NCI-H1436 (cell line): ENCODE measurements around the gene DLG3.
"Not testable (repeated sequence)": the region's sequence is repeated elsewhere in the genome, so short reads cannot be mapped to it uniquely, and the experiment has no call there.

ENCODE experiments used
- DNase-seq: peaks from one replicate; lab custom pipeline; 2025; lab: John Stamatoyannopoulos, UW

The DLG3 gene

DNA sequence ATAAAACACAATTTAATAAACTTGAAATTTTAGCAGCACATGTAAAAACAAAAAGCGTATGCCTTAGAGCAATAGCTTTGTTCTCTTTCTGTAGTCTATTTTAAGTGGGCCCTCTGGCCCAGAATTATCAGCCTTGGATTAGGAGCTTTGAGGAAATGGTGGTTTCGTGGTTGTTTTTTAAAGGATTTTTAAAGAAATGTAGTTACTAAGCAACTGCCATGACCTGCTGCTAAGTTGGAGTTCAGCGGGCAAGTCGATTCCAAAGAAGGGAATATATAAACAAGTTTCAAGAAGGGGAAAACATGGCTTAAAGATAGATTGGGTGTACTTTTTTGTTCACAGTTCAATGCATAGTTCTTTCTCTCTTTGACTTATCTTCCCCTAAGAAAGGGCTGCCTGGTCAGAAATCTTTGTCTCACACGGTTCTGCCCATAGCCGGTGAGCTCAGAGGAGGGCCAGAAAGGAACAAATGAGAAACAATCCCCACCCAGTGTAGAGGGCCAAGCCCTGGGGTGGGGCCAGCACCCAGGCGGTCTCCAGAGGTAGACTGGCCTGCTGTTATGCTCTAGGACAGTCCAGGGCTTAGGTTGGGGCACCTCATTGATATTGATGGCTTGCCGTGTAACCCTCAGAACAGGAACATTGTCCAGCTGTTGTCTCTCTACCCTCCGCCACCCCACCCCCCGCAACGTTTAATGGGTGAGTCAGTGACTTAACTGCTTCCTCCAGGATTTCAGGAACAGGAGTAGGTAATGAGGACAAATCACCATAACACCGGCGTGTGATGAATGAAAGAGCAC lies 32.5 kb downstream of the DLG3 start:
- DNase-seq, result no peak

DNA sequence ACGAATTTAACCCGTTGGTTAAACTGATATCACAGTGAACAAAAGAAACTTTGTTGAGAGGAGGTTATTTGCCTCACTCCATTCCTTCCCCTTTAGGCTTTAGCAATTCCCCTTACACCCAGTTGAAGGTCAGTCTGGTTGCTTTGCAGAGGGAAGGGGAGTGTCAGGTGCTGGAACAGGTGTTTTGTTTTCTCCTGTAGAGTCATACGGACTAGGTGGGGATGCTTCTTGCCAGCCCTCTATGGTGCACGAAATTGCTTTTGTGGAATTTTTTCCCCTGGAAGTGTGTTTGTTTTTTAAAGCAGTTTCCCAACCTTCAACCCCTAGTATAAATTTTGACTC lies 33.1 kb downstream of the DLG3 start:
- DNase-seq, result no peak

DNA sequence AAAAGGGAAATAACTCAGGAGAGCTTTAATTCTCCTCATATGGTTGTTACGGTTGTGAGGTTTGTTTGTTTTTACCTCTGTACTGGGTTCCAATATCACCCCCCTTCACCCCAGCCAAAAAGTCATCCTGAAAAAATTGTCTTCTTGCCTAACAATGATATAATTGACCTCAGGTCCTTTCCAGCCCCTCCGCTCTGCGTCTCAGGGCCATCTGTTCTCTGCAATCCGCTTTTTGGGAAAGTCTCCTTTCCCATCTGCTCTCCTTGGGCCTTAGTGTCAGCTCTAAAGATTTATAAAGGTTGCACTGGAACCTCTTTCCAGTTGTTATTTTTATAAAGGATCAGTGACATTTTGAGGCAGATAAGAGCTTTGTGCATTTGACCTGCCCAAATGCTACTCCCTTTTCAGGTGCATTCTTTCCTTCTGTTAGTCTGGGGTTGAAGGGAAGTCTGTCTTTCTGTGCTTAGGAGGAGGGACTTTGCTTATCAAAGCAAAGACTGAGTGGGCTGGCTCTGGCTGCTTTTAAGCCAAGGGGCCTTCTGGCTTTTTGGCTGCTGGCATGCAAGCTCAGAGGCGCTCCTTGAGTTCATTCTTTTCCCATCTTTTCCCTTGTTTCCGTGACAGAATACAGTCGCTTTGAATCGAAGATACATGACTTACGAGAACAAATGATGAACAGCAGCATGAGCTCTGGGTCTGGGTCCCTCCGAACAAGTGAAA lies 34.1 kb downstream of the DLG3 start:
- no peak for DNase-seq

DNA sequence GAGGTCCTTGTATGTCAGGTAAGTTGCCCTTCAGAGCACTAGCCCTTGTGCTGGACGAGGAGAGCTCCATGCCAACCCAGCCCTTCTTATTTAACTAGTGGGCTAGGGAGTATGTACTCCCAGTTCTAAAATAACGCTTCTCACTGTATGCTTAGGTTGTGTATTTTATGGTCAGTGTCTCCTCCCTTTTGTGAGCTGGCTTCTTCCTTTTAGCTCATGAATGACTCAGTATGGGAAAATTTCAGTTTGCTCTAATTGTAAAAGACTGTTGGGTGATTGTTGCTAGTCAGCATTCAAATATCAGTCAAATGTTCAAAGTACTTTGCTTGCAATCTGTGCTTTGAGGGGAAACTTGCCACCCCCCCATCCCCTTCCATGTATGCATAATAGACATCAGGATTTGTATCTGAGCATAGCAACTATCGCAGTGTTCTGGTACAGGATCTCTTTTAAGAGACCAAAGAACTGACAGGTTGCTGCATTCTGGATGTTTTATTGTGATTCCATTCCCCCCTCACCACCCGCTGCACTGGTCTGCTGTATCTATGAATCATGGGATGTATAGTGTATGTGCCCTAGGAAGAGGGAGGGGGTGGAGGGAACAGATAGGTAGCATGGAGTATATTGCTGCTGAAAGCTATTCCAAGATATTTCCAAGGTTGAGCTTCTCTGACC lies 34.7 kb downstream of the DLG3 start:
- no peak for DNase-seq

DNA sequence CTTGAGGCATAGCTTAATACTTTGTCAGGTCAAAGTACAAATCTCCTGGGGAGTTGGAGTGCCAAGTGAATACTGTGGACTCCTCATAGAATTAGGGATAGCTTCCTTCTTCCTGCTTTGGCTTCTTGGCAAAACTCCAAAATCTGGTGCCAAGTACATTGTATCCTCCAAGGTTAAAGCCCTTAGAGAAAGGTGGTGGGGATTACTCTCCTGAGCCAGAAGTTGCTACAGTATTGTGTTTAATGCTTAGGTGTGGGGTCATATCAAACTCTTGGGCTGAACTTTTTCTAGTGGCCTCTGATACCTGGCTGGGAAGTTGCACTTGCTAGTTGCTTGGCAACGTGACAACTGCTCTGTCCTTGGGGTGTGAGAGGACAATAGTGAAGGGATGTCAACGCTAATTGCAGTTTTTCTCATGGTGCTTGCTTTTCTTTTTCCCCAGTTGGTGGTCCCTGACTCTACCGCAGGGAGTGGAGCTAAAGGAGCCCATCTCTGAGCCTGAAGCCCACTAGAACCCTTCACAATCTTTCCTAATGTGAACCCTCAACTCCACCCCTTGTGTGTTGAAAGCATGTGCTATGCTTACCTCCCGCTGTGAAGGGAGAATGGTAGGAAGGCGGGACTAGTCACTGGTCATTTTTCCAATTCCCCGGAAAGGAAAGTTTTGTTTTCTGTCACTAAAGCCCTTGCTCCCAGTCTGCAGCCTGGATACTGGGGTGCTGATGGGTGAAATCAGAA lies 35.5 kb downstream of the DLG3 start:
- DNase-seq, result no peak

DNA sequence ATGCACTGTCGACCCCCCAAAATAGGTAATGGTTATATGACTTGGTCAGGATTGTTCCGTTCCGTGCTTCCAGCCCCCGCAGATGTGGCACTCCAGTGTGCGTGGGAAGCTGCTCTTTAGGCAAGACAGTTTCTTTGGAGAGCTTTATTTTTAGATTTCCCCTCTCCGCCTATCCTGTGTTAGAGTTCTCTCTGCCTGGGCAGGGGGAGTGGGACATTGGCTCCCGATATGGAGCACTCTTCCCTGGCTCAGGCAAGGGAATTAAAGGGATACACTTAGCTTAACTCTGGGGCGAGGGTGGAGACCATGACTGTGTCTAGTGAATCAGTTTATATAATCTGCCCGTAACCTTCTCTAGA lies 36.0 kb downstream of the DLG3 start:
- DNase-seq, result no peak

DNA sequence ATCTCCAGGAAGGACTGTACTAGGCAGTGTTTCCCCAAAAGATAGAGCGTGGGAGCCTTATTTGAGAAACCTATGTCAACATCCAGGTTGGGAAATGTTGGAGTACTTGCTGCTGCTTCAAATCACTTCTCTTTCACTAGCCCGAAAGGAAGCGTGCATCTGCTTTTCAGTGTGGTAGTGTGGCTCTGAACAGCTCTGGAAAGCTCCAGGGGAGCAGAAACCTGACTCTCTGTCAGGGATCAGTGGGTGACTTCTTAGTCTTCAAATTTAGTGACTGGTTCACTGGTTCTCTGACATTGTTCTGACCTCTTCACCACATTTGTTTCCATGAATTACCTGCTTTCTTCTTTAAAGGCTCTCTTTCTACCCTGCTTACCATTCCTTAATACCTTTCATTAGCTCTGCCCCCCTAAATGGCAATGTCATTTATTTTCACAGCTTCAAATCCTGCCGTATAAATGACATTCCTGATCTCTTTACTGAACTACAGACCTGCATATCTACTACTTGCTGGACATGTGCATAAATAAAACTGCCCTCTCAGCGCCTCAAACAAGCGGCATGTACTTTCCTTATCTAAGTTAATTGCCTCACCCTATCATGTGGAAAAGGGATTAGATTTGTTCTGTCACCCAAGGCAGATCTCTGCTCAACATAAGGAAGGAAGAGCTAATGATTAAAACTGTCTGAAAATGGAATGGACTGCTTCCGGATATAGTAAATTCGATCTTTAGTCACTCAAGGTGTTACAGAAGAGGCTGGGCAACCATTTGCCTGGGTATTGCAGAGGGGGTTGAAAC lies 37.0 kb downstream of the DLG3 start:
- DNase-seq, result no peak

DNA sequence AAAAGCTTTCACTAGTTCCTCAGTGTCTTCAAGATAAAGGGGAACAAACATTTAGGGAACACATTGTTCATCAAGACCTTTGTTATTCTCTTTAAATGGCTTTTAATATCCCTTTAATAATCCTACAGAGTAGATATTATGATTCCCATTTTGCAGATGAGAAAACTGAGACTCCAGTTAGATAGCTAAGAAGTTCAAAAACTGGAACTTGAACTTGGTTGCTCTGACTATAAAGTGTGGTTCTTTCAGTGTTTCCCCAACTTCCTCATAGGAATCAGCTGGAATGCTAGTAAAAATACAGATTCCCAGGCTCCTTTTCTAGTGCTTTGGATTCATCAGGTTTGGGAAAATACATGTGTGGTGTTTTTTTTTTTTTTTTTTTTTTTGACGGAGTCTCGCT lies 37.7 kb downstream of the DLG3 start:
- no peak for DNase-seq

DNA sequence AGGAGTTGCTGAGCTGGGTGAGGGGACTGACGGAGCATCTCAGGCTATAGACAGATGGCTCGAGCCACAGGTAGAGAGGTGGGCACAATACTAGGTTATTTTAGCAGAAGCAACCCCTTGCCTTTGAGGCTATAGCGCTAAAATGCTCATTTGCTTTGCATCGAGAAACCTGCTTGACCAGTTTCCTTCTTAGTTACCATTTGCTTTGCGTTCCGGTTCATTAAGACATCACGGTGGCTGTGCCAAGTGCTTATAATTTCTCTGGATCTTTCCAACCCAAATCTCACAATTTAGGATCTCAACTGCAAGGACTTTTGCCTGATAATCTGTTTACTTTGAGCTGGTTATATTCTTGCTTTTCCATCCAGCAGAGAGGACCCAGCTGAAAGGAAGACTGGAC lies 40.8 kb downstream of the DLG3 start:
- no peak for DNase-seq

DNA sequence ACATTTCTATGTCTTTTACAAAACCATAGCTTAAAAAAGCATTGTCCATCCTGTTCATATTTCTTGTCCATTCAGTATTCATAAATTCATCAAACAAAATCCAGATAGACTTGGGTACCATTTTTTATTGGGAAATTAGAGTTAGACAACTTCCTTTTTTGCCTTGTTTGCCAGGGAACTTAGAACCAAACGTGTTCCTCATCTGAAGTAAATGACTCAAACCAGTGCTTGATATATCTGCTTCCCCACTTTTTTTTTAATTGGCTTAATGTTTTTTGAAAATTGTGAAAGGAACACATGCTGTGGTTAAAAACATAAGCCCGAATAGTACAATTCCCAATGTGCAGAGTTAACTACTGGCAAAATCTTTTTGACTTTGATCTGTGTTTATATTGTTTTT lies 44.2 kb downstream of the DLG3 start:
- no peak for DNase-seq

DNA sequence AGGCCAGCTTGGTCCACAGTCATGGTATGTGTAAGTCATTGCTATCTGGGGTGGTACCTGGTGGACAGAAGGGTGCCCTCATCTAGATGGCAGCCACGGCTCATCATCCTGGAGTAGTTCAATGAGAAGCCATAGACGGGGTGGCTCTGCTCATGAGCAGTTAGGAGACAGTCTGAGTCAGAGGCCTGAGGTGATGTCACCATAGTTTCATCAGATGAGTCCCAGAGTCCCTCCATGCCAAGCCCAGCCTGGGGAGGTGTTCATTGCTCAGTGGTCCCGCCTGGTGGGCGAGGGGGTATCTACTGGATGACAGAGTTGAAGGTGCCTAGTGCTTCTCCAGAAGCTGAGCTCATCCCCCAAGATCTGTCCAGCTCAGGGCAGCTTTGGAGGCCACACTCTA lies 49.8 kb downstream of the DLG3 start:
- no peak for DNase-seq

DNA sequence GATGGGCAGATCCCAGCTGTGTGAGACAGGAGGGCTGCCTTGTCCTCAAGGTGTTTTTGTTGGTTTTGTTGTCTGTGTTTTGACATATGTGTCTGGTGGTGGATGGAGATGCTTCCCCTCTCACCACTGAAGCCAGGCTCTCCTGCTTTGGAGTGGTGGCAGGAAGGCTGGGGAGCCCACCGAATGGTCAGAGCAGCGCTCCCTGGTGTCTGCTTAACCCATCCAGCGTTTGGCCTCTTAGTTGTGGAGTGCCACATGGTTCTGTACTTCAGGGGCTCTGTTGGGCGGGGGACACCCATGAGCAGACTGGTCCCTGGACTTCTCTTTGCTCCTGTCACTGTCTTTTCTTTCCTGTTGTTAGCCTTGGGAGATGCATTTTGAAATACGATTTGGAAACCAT lies 51.9 kb downstream of the DLG3 start:
- no peak for DNase-seq

DNA sequence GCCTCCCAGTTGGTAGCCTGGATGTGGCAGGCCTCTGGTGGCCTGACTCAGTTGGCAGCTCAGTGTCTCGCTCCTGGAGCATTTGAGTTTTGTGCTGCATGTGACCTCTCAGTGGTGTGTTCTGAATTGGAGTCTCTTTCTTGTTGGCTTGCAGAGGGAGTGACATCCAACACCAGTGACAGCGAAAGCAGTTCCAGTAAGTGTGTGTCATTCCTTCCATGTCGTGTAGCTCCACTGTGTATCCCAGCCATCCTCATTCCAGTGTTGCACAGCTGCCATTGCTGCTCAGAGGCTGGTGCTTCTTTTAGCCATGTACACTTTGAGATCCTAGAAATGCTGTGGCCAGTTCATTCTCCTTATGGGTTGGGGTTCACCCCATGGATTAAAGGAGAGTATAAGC lies 52.4 kb downstream of the DLG3 start:
- DNase-seq, result no peak

DNA sequence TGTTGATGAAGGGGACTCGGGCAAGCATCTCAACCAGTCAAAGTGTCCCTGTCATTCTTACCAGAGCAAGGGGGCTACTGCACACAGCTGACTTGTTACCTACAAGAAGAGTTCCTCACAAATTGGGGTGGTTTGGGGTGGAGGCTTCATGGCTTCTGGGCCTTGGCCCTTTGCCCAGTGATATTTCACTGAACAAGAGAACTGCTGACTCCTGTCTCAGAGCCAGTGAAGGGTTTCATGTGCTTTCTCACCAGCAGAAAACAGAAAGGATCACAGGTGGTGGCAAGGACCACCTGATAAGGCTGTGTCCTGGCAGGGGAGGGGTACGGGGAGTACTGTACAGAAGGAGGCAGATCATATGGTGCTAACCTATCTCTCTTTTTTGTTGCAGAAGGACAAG lies 53.5 kb downstream of the DLG3 start:
- no peak for DNase-seq

DNA sequence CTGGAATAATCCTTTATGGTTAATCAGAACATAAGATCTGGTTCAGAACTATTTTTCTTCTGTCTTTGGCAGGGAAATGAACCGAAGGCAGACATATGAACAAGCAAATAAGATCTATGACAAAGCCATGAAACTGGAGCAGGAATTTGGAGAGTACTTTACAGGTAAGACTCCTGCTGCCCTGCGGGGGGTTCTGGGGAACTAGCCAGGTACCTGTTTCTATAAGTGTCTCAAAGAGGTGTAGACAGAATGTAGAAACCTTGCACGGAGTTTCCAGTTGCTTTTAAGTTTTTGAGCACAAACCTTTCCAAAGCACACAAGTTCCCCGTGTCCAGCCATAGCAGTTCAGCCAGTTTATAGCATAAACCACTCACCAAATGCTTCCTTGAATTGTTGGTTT lies 56.2 kb downstream of the DLG3 start:
- DNase-seq, result no peak

DNA sequence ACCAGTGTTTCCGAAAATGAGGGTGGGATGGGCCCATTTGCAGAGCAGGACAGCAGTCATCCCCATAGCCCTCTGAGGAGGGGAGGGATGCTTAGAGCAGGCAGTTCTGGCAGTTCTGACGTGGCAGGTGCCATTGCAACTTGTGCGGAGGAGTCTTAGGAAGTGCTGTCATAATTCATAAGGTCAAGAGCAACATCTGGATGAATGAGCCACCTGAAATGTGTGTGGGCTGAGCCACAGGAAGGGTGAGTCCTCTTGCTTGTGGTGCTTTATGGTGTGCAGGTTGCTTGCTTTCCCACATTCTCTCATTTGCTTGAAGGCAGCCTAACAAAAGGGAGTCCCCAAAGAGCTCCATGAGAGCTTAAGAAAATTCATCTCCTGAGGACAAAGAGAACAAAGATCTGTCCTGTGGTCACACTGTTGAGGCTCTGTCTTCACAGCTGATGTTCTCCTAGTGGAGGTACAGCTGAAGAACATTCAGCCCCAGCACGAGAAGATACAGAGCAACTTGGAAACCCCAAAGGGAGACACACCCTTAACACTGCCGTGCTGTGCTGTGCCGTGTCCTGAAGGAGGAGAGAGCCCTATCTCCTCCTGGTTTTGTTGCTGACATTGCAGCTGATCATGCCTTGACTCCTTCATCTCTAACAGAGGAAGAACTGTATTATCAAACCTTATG lies 60.3 kb downstream of the DLG3 start:
- DNase-seq, result no peak

DNA sequence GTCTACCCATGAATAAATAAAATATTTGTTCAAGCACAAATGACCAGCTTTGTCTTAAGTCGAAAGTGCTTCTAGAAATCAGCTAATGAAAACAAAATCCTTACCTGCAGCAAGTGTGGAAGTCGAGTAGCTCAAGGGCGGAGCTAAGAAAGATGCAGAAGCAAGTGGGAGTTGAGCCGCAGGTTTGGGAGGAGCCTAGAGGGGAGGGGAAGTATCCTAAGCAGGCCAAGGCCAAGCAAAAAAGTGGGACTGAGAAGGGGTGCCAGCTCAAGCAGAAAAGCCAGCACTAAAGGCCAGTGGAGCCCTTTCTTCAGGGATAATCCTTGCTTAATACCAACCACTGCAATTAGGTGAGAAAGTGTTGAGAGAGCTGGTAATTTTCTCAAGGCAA lies 60.8 kb downstream of the DLG3 start:
- no peak for DNase-seq

DNA sequence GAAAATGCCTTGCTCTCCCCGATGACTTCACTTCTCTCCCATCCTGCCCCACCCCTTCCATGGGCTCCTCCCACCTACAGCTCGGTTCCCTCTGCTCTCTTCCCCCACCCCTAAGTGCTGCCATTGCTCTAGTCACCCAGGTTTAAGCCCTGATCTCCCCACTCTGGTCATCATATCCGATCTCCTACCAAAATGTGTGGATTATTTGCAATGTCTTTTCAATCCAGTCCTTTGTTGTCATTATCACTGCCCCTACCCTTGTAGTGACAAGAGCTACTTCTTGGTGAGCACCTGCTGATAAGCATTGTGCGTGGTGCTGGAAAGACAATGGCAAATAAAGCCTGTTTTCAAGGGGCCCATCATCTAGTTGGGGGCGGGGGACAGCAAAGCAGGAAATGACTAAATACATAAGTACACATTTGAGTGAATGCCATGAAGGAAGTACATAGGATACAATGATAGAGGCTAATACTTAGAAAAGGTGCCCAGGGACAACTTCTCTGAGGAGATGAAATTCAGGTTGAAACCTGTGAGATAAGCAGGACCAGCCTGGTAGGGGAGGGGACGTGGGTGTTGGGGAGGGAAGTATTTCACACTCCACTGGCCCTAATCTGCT lies 63.8 kb downstream of the DLG3 start:
- DNase-seq, result peak; percentile 72

DNA sequence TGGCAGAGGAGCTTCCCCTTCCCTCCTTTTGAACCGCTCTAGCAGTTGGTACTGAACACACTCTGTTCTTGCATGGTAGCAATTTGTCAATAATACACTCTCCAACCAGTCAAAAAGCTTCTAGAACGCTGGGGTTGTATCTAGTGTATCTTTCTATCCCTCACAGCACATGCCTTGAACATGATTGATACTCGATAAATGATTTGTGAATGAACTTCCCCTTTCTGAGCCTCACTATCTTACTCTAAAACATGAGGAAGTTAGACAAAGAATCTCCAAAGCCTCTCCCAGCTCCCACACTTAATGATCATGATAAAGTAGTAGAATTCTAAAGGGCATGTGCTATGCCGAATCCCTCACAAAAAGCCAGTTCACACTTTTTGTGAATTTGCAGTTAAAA lies 64.4 kb downstream of the DLG3 start:
- DNase-seq, result no peak

DNA sequence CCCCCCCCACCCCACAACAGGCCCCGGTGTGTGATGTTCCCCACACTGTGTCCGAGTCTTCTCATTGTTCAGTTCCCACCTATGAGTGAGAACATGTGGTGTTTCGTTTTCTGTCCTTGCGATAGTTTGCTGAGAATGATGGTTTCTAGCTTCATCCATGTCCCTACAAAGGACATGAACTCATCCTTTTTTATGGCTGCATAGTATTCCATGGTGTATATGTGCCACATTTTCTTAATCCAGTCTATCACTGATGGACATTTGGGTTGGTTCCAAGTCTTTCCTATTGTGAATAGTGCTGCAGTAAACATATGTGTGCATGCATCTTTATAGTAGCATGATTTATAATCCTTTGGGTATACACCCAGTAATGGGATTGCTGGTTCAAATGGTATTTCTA lies 70.6 kb downstream of the DLG3 start:
- DNase-seq, result not testable (repeated sequence)

DNA sequence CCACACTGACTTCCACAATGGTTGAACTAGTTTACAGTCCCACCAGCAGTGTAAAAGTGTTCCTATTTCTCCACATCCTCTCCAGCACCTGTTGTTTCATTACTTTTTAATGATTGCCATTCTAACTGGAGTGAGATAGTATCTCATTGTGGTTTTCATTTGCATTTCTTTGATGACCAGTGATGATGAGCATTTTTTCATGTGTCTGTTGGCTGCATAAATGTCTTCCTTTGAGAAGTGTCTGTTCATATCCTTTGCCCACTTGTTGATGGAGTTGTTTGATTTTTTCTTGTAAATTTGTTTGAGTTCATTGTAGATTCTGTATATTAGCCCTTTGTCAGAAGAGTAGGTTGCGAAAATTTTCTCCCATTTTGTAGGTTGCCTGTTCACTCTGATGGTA lies 71.1 kb downstream of the DLG3 start:
- DNase-seq, result not testable (repeated sequence)
